SHP77 treated with DMSO at 0.1 percent for 48 hours (cell line): Measurements from ENCODE around the gene DNAJC8.

Source experiments
- DNase-seq: peaks from one replicate; lab custom pipeline; 2025; lab: John Stamatoyannopoulos, UW

Gene DNAJC8

DNA sequence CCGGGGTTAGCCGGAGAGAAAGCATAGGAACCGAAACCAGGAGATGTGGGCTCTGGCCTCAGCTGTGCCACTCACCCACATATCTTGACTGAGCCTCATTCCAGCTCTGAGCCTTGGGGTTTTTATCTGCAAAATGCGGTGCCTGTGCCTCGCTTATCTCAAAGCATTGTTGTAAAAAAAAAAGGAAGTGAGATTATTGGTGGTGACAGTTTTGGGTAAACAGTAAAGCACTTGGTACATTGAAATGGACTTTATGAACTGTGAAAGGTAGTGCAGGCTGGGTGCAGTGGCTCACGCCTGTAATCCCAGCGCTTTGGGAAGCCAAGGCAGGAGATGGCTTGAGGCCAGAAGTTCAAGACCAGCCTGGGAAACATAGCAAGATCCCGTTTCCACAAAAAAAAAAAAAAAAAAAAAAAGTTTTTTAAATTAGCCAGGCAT, 60.1 kb downstream of the DNAJC8 start:
- no peak for DNase-seq

- DNase-seq: no peak
These were observed 61.6 kb downstream of the DNAJC8 start for GRCh38 chr1:28171246-28171645.

DNA sequence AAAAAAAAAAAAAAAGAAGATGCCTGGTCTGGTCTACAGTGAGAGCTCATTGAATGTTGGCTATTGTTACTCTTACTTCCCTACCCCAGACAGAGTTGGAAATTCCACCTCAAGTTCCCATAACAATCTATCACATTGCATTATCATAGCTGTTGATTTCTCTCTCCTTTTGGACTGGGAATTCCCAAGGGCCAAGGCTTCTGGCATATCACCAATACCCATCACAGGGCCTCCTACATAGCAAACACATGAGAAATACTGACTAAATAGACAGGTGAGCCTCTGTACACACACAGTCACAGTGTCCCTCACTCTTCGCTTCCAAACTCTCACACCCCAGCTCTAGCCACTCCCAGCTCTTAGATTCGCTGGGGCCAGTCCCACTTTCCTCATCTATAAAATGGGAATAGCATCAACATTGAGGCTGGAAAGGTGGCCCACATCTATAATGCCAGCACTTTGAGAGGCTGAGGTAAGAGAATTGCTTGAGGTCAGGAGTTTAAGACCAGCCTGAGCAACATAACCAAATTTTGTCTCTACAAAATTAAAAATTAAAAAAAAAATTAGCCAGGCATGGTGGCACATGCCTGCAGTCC, 62.7 kb downstream of the DNAJC8 start:
- DNase-seq: no peak

DNA sequence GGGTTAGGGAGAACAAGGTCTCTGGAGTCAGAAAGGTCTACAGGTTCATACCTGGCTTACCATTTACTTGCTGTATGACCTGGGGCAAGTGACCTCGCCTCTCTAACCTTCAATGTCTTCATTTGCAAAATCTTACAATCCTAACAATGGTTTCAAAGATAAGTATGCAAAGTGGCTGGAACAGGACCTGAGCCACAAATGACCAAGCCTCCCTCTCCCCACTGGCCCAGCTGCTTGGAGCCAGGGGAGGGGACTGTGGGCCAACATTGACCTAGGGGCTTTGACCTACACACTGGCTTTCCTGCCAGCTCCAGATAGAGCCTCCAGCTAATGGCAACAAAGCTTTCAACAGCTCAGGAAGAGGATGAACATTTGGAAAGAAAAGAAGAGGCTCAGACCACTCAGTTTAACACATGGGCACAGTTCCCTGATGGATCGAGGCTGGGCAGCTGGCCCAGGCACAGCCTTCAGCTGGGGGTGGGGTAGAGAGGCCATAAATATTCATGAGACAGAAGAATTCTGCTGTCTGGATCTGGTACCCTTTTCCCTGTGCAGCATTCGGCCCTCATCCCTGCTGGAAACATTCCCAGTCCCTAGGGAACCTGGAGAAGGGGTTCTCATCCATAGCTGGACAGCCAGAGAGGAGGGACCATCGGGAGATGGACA, 69.2 kb downstream of the DNAJC8 start:
- DNase-seq: no peak

DNA sequence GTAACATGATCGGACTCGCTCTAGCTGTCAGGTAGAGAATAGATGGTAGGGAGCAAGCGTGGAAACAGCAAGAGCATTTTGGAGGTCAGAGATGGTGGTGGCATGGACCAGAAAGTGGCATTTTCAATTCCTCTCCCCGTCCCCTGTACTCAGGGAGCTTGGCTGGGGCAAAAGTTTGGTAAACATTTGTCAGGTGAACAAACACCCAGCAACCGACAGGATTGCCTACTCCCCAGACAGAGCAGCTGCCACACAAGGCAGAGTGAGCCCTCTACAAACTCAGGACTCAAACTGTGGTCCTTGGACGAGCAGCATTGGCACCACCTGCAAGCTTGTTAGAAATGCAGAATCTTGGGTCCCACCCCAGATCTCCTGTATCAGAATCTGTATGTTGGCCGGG, 70.7 kb downstream of the DNAJC8 start:
- DNase-seq: peak; percentile 50

DNA sequence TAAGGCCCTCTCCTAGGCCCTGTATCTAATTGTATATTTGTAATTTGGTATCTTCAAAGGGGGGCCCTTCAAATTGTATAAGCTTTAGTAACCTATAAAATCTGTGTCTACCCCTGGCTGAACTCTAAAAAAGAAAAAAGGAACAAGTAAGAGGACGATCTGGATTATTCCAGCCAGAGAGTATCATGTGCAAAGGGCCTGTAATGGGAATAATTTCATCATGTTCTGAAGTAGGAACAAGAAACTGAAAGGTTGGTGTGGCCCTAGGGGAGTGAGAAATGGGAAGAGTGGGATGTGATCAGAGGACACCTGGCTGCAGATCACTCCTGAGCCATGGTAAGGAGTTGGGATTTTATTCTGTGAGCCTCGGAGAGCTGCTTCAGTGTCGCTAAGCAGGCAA, 71.1 kb downstream of the DNAJC8 start:
- no peak for DNase-seq

GRCh38 chr1:28160782-28161266, 72.0 kb downstream of the DNAJC8 start:
- DNase-seq: no peak

GRCh38 chr1:28159680-28160079, 73.1 kb downstream of the DNAJC8 start:
- DNase-seq: no peak

GRCh38 chr1:28159243-28159642, 73.6 kb downstream of the DNAJC8 start:
- no peak for DNase-seq

DNA sequence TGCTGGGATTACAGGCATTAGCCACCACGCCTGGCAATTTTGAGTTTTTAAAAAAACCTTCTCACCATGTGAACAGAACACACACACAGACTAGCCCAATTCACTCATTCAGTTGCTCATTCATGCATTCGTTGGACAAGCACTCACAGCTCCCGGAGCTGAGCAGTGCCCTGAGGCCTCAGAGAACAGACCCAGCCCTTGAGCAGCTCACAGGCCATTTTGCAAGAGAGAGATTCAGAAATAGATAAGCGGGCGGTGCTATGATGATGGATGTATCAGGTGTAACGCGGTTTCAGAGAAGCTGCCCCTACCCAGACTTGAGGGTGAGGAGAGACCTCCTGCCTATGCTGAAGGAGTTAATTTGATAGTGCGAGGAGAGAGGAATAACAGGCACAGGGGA, 74.9 kb downstream of the DNAJC8 start:
- DNase-seq: no peak

DNA sequence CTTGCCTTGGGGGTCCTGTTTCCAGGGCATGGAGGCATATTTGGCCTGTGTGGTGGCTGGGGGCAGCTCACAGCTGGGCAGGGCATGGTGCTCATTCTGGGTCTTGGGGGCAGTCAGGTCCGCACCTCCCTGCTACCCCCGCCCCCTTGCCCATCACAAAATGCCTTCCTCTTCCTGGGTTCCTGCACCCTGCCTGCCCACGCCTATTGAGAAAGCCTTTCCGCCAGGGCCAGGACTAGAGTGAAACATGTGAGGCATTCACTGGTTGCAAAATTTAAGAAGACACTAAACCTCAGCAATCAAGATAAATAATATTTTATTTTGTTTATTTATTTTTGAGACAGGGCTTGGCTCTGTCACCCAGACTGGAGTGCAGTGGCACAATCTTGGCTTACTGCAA, 76.0 kb downstream of the DNAJC8 start:
- DNase-seq: no peak

DNA sequence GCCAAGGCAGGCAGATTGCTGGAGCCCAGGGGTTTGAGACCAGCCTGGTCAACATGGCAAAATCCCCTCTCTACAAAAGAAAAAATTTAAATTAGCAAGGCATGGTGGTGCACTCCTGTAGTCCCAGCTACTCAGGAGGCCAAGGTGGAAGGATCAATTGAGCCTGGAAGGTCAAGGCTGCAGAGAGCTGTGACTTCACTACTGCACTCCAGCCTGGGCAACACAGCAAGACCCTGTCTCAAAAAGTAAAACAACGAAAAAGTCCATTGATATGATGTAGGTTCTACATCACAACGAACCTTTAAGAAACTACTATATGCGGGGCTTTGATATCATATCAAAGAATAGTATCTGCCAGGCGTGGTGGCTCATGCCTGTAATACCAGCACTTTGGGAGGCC, 77.2 kb downstream of the DNAJC8 start:
- no peak for DNase-seq

- no peak for DNase-seq
These were observed 78.7 kb downstream of the DNAJC8 start for GRCh38 chr1:28154078-28154594.
